Upper lobe of left lung (tissue), 4 donors: ENCODE results near the gene CDCA5.

Experiments
- POLR2A ChIP-seq, 4 donors: fragments of 450-650 bp; IDR thresholded peaks; one replicate each; pipeline ENCODE4 v1.5.1; 2016 to 2017; ENCODE audit warnings: antibody characterized with exemption in 4 of 4, mild to moderate bottlenecking in 2 of 4
- POLR2AphosphoS5 ChIP-seq, 2 donors: sonication (generic); formaldehyde crosslinking; IDR thresholded peaks; one replicate each; pipeline ENCODE4 v1.5.1; 2017; ENCODE audit warnings: antibody characterized with exemption in 2 of 2
- TF ChIP-seq, protein P1 (sequence below), 6 experiments: fragments of 450-650 bp in 4 of 6; fragments of 200-600 bp in 2 of 6; sonication (generic) in 2 of 6; IDR thresholded peaks; one replicate each; pipeline ENCODE4 v1.5.1; 2016 to 2019; ENCODE audit warnings: antibody characterized with exemption in 6 of 6

DNA sequence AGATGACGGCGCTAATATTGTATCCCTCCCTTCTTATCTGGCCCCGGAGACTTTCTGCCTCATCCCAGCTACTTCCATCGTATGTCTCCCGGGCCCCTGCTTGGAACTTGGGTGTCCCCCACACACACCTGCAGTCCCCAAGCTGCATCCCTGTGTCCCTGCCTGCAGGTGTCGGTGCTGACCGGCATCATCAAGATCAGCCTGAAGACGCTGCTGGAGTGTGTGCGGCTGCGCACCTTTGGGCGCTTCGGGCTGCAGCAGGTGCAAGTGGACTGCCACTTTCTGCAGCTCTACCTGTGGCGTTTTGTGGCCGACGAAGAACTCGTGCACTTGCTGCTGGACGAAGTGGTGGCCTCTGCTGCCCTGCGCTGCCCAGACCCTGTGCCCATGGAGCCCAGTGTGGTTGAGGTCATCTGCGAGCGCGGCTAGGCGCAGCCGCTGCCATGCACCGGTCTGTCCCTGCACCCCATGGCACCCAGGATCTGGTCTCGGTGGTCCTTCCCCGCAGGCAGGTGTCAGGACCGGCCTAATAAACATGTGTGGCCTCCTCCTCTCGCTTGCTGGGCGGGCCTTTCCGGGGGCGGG, 27.4 kb upstream of the CDCA5 start:
- TF ChIP-seq POLR2A (IDR thresholded peaks at IDR 0.05) (no peak), POLR2AphosphoS5 (IDR thresholded peaks at IDR 0.05) (no peak)
- TF ChIP-seq, protein P1, sequence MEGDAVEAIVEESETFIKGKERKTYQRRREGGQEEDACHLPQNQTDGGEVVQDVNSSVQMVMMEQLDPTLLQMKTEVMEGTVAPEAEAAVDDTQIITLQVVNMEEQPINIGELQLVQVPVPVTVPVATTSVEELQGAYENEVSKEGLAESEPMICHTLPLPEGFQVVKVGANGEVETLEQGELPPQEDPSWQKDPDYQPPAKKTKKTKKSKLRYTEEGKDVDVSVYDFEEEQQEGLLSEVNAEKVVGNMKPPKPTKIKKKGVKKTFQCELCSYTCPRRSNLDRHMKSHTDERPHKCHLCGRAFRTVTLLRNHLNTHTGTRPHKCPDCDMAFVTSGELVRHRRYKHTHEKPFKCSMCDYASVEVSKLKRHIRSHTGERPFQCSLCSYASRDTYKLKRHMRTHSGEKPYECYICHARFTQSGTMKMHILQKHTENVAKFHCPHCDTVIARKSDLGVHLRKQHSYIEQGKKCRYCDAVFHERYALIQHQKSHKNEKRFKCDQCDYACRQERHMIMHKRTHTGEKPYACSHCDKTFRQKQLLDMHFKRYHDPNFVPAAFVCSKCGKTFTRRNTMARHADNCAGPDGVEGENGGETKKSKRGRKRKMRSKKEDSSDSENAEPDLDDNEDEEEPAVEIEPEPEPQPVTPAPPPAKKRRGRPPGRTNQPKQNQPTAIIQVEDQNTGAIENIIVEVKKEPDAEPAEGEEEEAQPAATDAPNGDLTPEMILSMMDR (IDR thresholded peaks at IDR 0.05): no peak
